ENCODE measurements around the gene DYNC1I1. TPM values are rescaled to one million over a fixed set of nuclear protein-coding genes. Genes with fewer than 3 reads are reported as not detected.

Gene DYNC1I1
- total and polyA plus RNA-seq, 2 experiments from 2014 or later = 1.4 to 4.1 TPM

DNA sequence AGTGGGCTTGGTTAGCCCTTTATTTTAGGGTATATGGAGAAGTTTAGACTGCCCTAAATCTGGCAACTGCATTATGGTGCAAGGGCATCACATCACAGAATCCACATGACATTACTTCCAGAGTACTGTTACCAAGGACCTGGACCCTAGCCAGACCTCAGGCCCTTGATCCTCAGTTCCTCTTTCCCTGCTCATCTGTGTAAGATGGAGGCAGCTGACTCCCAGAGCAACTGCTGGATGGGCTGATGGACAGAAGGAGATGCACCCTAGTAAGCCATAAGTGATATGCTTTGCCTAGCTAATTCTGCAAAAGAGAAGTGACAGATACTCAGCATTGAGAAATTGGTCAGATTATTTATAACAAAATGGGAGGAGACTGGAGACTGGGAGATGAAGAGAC lies 131.7 kb downstream of the DYNC1I1 start (continued):
- TF ChIP-seq, protein P1, sequence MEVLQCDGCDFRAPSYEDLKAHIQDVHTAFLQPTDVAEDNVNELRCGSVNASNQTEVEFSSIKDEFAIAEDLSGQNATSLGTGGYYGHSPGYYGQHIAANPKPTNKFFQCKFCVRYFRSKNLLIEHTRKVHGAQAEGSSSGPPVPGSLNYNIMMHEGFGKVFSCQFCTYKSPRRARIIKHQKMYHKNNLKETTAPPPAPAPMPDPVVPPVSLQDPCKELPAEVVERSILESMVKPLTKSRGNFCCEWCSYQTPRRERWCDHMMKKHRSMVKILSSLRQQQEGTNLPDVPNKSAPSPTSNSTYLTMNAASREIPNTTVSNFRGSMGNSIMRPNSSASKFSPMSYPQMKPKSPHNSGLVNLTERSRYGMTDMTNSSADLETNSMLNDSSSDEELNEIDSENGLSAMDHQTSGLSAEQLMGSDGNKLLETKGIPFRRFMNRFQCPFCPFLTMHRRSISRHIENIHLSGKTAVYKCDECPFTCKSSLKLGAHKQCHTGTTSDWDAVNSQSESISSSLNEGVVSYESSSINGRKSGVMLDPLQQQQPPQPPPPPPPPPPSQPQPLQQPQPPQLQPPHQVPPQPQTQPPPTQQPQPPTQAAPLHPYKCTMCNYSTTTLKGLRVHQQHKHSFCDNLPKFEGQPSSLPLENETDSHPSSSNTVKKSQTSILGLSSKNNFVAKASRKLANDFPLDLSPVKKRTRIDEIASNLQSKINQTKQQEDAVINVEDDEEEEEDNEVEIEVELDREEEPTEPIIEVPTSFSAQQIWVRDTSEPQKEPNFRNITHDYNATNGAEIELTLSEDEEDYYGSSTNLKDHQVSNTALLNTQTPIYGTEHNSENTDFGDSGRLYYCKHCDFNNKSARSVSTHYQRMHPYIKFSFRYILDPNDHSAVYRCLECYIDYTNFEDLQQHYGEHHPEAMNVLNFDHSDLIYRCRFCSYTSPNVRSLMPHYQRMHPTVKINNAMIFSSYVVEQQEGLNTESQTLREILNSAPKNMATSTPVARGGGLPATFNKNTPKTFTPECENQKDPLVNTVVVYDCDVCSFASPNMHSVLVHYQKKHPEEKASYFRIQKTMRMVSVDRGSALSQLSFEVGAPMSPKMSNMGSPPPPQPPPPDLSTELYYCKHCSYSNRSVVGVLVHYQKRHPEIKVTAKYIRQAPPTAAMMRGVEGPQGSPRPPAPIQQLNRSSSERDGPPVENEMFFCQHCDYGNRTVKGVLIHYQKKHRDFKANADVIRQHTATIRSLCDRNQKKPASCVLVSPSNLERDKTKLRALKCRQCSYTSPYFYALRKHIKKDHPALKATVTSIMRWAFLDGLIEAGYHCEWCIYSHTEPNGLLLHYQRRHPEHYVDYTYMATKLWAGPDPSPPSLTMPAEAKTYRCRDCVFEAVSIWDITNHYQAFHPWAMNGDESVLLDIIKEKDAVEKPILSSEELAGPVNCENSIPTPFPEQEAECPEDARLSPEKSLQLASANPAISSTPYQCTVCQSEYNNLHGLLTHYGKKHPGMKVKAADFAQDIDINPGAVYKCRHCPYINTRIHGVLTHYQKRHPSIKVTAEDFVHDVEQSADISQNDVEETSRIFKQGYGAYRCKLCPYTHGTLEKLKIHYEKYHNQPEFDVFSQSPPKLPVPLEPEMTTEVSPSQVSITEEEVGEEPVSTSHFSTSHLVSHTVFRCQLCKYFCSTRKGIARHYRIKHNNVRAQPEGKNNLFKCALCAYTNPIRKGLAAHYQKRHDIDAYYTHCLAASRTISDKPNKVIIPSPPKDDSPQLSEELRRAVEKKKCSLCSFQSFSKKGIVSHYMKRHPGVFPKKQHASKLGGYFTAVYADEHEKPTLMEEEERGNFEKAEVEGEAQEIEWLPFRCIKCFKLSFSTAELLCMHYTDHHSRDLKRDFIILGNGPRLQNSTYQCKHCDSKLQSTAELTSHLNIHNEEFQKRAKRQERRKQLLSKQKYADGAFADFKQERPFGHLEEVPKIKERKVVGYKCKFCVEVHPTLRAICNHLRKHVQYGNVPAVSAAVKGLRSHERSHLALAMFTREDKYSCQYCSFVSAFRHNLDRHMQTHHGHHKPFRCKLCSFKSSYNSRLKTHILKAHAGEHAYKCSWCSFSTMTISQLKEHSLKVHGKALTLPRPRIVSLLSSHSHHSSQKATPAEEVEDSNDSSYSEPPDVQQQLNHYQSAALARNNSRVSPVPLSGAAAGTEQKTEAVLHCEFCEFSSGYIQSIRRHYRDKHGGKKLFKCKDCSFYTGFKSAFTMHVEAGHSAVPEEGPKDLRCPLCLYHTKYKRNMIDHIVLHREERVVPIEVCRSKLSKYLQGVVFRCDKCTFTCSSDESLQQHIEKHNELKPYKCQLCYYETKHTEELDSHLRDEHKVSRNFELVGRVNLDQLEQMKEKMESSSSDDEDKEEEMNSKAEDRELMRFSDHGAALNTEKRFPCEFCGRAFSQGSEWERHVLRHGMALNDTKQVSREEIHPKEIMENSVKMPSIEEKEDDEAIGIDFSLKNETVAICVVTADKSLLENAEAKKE (CRISPR knock-in tag; IDR thresholded peaks at IDR 0.05) = no peak
- TF ChIP-seq STAT1 (IDR thresholded peaks at IDR 0.05; ENCODE audit: unreplicated experiment) (no peak), CREB1 (CRISPR knock-in tag; IDR thresholded peaks at IDR 0.05; ENCODE audit: low read depth) (no peak)

DNA sequence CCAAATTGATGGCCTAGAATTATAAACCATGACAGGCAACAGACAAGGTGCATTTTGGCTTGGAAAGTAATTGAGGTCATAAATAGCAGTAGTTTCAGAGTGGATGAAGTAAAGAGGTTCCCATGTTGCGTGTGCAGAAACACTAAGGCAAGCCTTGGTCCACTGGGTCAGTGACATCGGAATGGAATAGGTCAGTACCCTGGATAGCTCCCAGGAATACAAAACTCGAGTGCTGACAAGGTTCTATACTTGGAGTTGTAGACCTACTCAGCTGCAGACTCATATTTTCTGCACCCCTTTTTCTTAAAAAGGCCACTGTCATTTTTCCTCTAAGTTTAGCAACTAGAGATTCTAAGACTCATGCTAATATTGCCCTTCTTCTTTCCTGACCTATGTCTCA lies 132.8 kb downstream of the DYNC1I1 start:
- H3K27ac Mint-ChIP-seq = no peak overlapping the region
- H3K27me3 Mint-ChIP-seq (ENCODE audit: insufficient read depth, low read depth, poor library complexity) = peaks cover 3% of the 10 kb centered on the region
- DNase-seq (ENCODE audit: low spot score) = peak; percentile 56

More for the DNA sequence above, 132.8 kb downstream of the DYNC1I1 start:
- H4K20me1 ChIP-seq (replicated peaks; ENCODE audit: insufficient read depth) = no peaks in the 10 kb centered on the region
- no peaks in the 10 kb centered on the region for H3K9me2 ChIP-seq (ENCODE audit: insufficient read depth)
- Mint-ChIP-seq H3K36me3 (ENCODE audit: low read depth) (no peaks in the 10 kb centered on the region), H3K9me3 (no peaks in the 10 kb centered on the region), H3K4me1 (peaks cover 21% of the 10 kb centered on the region), H3K4me3 (no peak overlapping the region)
- no peak overlapping the region for H3K4me2 ChIP-seq
- ATAC-seq = peak; percentile 59; the same call in 2 of the 3 replicates
- no peaks in the 10 kb centered on the region for H3K36me3 ChIP-seq (ENCODE audit: insufficient read depth)
- TF ChIP-seq, protein P2, sequence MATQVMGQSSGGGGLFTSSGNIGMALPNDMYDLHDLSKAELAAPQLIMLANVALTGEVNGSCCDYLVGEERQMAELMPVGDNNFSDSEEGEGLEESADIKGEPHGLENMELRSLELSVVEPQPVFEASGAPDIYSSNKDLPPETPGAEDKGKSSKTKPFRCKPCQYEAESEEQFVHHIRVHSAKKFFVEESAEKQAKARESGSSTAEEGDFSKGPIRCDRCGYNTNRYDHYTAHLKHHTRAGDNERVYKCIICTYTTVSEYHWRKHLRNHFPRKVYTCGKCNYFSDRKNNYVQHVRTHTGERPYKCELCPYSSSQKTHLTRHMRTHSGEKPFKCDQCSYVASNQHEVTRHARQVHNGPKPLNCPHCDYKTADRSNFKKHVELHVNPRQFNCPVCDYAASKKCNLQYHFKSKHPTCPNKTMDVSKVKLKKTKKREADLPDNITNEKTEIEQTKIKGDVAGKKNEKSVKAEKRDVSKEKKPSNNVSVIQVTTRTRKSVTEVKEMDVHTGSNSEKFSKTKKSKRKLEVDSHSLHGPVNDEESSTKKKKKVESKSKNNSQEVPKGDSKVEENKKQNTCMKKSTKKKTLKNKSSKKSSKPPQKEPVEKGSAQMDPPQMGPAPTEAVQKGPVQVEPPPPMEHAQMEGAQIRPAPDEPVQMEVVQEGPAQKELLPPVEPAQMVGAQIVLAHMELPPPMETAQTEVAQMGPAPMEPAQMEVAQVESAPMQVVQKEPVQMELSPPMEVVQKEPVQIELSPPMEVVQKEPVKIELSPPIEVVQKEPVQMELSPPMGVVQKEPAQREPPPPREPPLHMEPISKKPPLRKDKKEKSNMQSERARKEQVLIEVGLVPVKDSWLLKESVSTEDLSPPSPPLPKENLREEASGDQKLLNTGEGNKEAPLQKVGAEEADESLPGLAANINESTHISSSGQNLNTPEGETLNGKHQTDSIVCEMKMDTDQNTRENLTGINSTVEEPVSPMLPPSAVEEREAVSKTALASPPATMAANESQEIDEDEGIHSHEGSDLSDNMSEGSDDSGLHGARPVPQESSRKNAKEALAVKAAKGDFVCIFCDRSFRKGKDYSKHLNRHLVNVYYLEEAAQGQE (IDR thresholded peaks at IDR 0.05; ENCODE audit: unreplicated experiment) = peak; percentile 86
- TF ChIP-seq ZNF114 (CRISPR knock-in tag; IDR thresholded peaks at IDR 0.05) (no peak), EZH2 (IDR thresholded peaks at IDR 0.05; ENCODE audit: low read depth, unreplicated experiment) (no peak), EZH2phosphoT487 (IDR thresholded peaks at IDR 0.05; ENCODE audit: unreplicated experiment) (no peak)
- no peaks in the 10 kb centered on the region for H3F3A ChIP-seq (replicated peaks; ENCODE audit: low read depth)
- no peaks in the 10 kb centered on the region for H3K27me3 ChIP-seq (ENCODE audit: insufficient read depth)
- H3K4me3 ChIP-seq = no peak overlapping the region
- no peak overlapping the region for H3K27ac ChIP-seq (ENCODE audit: low read depth)
- peaks cover 32% of the 10 kb centered on the region for H3K4me1 ChIP-seq (ENCODE audit: insufficient read depth)
- no peak overlapping the region for H2AFZ ChIP-seq
- no peaks in the 10 kb centered on the region for H3K79me2 ChIP-seq (replicated peaks; ENCODE audit: insufficient read depth)

All from GM23338 (cell line).